SK-MEL-5 (cell line): ENCODE measurements around the gene CTSD. TPM values are rescaled to one million over a fixed set of nuclear protein-coding genes. Genes with fewer than 3 reads are reported as not detected.
A peak's percentile ranks its signal among the peaks of the same experiment; 100 is the strongest.

Experiments used
- DNase-seq: peaks from one replicate; pipeline ENCODE4 v3.0.0-alpha.2; 2016; ENCODE audit warnings: low read depth, low spot score
- in situ Hi-C: cut with HindIII; loops from 2 replicates; pipeline ENCODE4 v1.10.0; 2016; ENCODE audit warnings: low sequenced_read_pairs, high pct_unique_total_duplicates, low pct_unique_long_range_greater_than_20kb
- total RNA-seq: library from RNA; depleted of rRNA; stranded (reverse); fragments of >200 nt; shearing (Covaris generic); gene quantifications from 2 replicates; pipeline ENCODE4 v1.2.3, GENCODE V29; 2014

CTSD gene
- total RNA-seq, 1 experiment from 2014 or later: 428 TPM

GRCh38 chr11:1751531-1751921 is 12.2 kb downstream of the CTSD start:
- no peak for DNase-seq
- in situ Hi-C loops: no loop called here

GRCh38 chr11:1750840-1751530 is 12.7 kb downstream of the CTSD start:
- DNase-seq: no peak
- in situ Hi-C loops: no loop called here

- DNase-seq: peak; percentile 42
- in situ Hi-C loops: no loop called here
These were observed 13.3 kb downstream of the CTSD start, which contains the start of gene IFITM10 for GRCh38 chr11:1750481-1750839. Gene IFITM10, minus strand, starts transcription at chr11:1750595. Its CDS starts 153 bp downstream, at chr11:1750442.

- in situ Hi-C loops: no loop called here
- peak; percentile 48 for DNase-seq
These were observed 14.1 kb downstream of the CTSD start for GRCh38 chr11:1749395-1750351.

GRCh38 chr11:1748636-1749394 is 14.9 kb downstream of the CTSD start:
- no peak for DNase-seq
- in situ Hi-C loops: no loop called here

GRCh38 chr11:1747753-1748635 is 15.7 kb downstream of the CTSD start:
- no peak for DNase-seq
- in situ Hi-C loops: no loop called here

GRCh38 chr11:1746956-1747752 is 16.6 kb downstream of the CTSD start:
- no peak for DNase-seq
- in situ Hi-C loops: no loop called here

GRCh38 chr11:1746511-1746931 is 17.2 kb downstream of the CTSD start:
- DNase-seq: no peak

GRCh38 chr11:1745701-1746320 is 17.9 kb downstream of the CTSD start:
- DNase-seq: no peak
- in situ Hi-C loops: no loop called here

More at GRCh38 chr11:1746511-1746931, 17.2 kb downstream of the CTSD start:
- in situ Hi-C loops: no loop called here

GRCh38 chr11:1744891-1745700 is 18.6 kb downstream of the CTSD start:
- in situ Hi-C loops: no loop called here
- no peak for DNase-seq

GRCh38 chr11:1744137-1744886 is 19.4 kb downstream of the CTSD start:
- peak; percentile 56 for DNase-seq
- in situ Hi-C loops: no loop called here

GRCh38 chr11:1743585-1744136 is 20.1 kb downstream of the CTSD start:
- in situ Hi-C loops: no loop called here

GRCh38 chr11:1742869-1743584 is 20.7 kb downstream of the CTSD start:
- in situ Hi-C loops: no loop called here
- DNase-seq: no peak

More at GRCh38 chr11:1743585-1744136, 20.1 kb downstream of the CTSD start:
- DNase-seq: no peak

GRCh38 chr11:1742371-1742770 is 21.4 kb downstream of the CTSD start:
- in situ Hi-C loops: no loop called here
- DNase-seq: no peak
